ENCODE measurements around the gene ODF4.

The ODF4 gene

GRCh38 chr17:8391711-8392110 lies 52.1 kb downstream of the ODF4 start:
- H3K36me3 ChIP-seq (ENCODE audit: low read length) = no peaks in the 10 kb centered on the region
- no peak overlapping the region for H3K27ac ChIP-seq (ENCODE audit: low read depth, low read length)
- H3K27me3 ChIP-seq (ENCODE audit: low read length) = no peaks in the 10 kb centered on the region
- H3K9me2 ChIP-seq (replicated peaks; ENCODE audit: insufficient read depth, low read length) = no peaks in the 10 kb centered on the region
- no peak overlapping the region for H3K4me2 ChIP-seq (ENCODE audit: low read depth, low read length, poor library complexity, severe bottlenecking)
- H3K9me3 ChIP-seq (ENCODE audit: insufficient read depth, low read length) = no peaks in the 10 kb centered on the region
- no peak overlapping the region for H2AFZ ChIP-seq (ENCODE audit: low read depth, low read length, severe bottlenecking)
- no peak overlapping the region for H3K4me3 ChIP-seq (ENCODE audit: insufficient read depth, low read length, poor library complexity, severe bottlenecking)
- TF ChIP-seq EZH2phosphoT487 (conservative IDR thresholded peaks at IDR 0.05; ENCODE audit: low read length) = no peak
- no peak for TF ChIP-seq CTCF (IDR thresholded peaks at IDR 0.05; ENCODE audit: insufficient read depth, low read length, poor library complexity, severe bottlenecking)
- no peak overlapping the region for H3K9ac ChIP-seq (ENCODE audit: low read length)
- H3F3A ChIP-seq (ENCODE audit: insufficient read depth) = no peaks in the 10 kb centered on the region
- H4K20me1 ChIP-seq (ENCODE audit: low read depth, low read length) = no peaks in the 10 kb centered on the region
- no peaks in the 10 kb centered on the region for H3K79me2 ChIP-seq (ENCODE audit: insufficient read depth, low read length)

GRCh38 chr17:8392274-8392673 lies 52.6 kb downstream of the ODF4 start:
- Histone ChIP-seq H3K4me2 (ENCODE audit: low read depth, low read length, poor library complexity, severe bottlenecking) (no peak overlapping the region), H3K36me3 (ENCODE audit: low read length) (no peaks in the 10 kb centered on the region), H3K79me2 (ENCODE audit: insufficient read depth, low read length) (no peaks in the 10 kb centered on the region), H3F3A (ENCODE audit: insufficient read depth) (no peaks in the 10 kb centered on the region), H4K20me1 (ENCODE audit: low read depth, low read length) (no peaks in the 10 kb centered on the region), H3K9me2 (replicated peaks; ENCODE audit: insufficient read depth, low read length) (no peaks in the 10 kb centered on the region), H3K9me3 (ENCODE audit: insufficient read depth, low read length) (no peaks in the 10 kb centered on the region), H3K27me3 (ENCODE audit: low read length) (no peaks in the 10 kb centered on the region), H3K4me3 (ENCODE audit: insufficient read depth, low read length, poor library complexity, severe bottlenecking) (no peak overlapping the region), H2AFZ (ENCODE audit: low read depth, low read length, severe bottlenecking) (no peak overlapping the region), H3K9ac (ENCODE audit: low read length) (no peak overlapping the region), H3K27ac (ENCODE audit: low read depth, low read length) (no peak overlapping the region)
- TF ChIP-seq CTCF (IDR thresholded peaks at IDR 0.05; ENCODE audit: insufficient read depth, low read length, poor library complexity, severe bottlenecking) = no peak
- TF ChIP-seq EZH2phosphoT487 (conservative IDR thresholded peaks at IDR 0.05; ENCODE audit: low read length) = no peak

- H3K79me2 ChIP-seq (ENCODE audit: insufficient read depth, low read length) = no peaks in the 10 kb centered on the region
- no peak overlapping the region for H3K4me2 ChIP-seq (ENCODE audit: low read depth, low read length, poor library complexity, severe bottlenecking)
- H3F3A ChIP-seq (ENCODE audit: insufficient read depth) = no peaks in the 10 kb centered on the region
- H3K9me3 ChIP-seq (ENCODE audit: insufficient read depth, low read length) = no peaks in the 10 kb centered on the region
- H3K9ac ChIP-seq (ENCODE audit: low read length) = no peak overlapping the region
- TF ChIP-seq EZH2phosphoT487 (conservative IDR thresholded peaks at IDR 0.05; ENCODE audit: low read length) (no peak), CTCF (IDR thresholded peaks at IDR 0.05; ENCODE audit: insufficient read depth, low read length, poor library complexity, severe bottlenecking) (no peak)
- no peak overlapping the region for H3K27ac ChIP-seq (ENCODE audit: low read depth, low read length)
- H3K27me3 ChIP-seq (ENCODE audit: low read length) = no peaks in the 10 kb centered on the region
- H3K36me3 ChIP-seq (ENCODE audit: low read length) = no peaks in the 10 kb centered on the region
- no peak overlapping the region for H2AFZ ChIP-seq (ENCODE audit: low read depth, low read length, severe bottlenecking)
- no peak overlapping the region for H3K4me3 ChIP-seq (ENCODE audit: insufficient read depth, low read length, poor library complexity, severe bottlenecking)
- H3K9me2 ChIP-seq (replicated peaks; ENCODE audit: insufficient read depth, low read length) = no peaks in the 10 kb centered on the region
- no peaks in the 10 kb centered on the region for H4K20me1 ChIP-seq (ENCODE audit: low read depth, low read length)
These were observed 53.2 kb downstream of the ODF4 start for GRCh38 chr17:8392674-8393469.
